Measurements from ENCODE around the gene LMBR1L. TPM values are rescaled to one million over a fixed set of nuclear protein-coding genes. Genes with fewer than 3 reads are reported as not detected.

The LMBR1L gene
- total and polyA plus RNA-seq, 10 of the 15 experiments (the other 5 are each of a cell fraction or from before 2014, with no cell fraction given): 2.1 to 42.6 (median 20.0) TPM

- Histone ChIP-seq H3K36me3 (ENCODE audit: control insufficient read depth in 2 of 2, insufficient read depth in 2 of 2, low read length in 1 of 2) (no peaks in the 10 kb centered on the region), H3K27ac (ENCODE audit: control insufficient read depth, insufficient read depth) (peak within 1 kb of the TSS; percentile 91), H3K79me2 (ENCODE audit: control insufficient read depth, insufficient read depth, low read length) (peaks cover 9% of the 10 kb centered on the region), H3K4me1 (ENCODE audit: control insufficient read depth, insufficient read depth, low read length) (peaks cover 4% of the 10 kb centered on the region), H3K9me3 (replicated peaks; ENCODE audit: control insufficient read depth, insufficient read depth, low read length) (no peaks in the 10 kb centered on the region), H2AFZ (ENCODE audit: control insufficient read depth, low read depth, low read length) (peak within 1 kb of the TSS; percentile 92), H3K9ac (ENCODE audit: control insufficient read depth, insufficient read depth, low read length) (peak within 1 kb of the TSS; percentile 88), H3K4me2 (ENCODE audit: control insufficient read depth, insufficient read depth) (peak within 1 kb of the TSS; percentile 93), H4K20me1 (ENCODE audit: control insufficient read depth, insufficient read depth) (no peaks in the 10 kb centered on the region), H3K4me3 (peak within 1 kb of the TSS; percentile 93), H3K27me3 (replicated peaks in 1 of 2; ENCODE audit: control insufficient read depth in 2 of 2, insufficient read depth in 2 of 2, low read length in 1 of 2) (no peaks in the 10 kb centered on the region)
- ChIA-PET POLR2A (interaction anchor here (0.6 to 2.6 kb wide), 12 partner anchors 13 to 672 kb away, joined by 3 to 26 read pairs (median 3); partner anchors contain the start of genes LMBR1L, TMBIM6 and TUBA1B), CTCF (interaction anchor here (0.5 to 12.5 kb wide), 21 partner anchors 9 to 308 kb away, joined by 3 to 254 read pairs (median 4); partner anchors contain the start of gene DHH), SMC1A (ENCODE audit: uncharacterized antibody, unreplicated experiment) (interaction anchor here (0.9 to 2.0 kb wide), 11 partner anchors 8 to 74 kb away, joined by 3 to 12 read pairs (median 4); partner anchors contain the start of genes DHH and TUBA1B), RAD21 (ENCODE audit: unreplicated experiment) (interaction anchor here (0.7 to 2.4 kb wide), 17 partner anchors 8 to 276 kb away, joined by 3 to 14 read pairs (median 4); partner anchors contain the start of genes DDX23, DHH, FKBP11 and TUBA1A)
- in situ Hi-C loops (cut with MboI): loop anchor here (10.0 kb wide), 1 partner anchor 165 kb away; no protein-coding TSS in a partner anchor
- ATAC-seq (peak; percentile 99), FAIRE-seq (peak; percentile 92), DNase-seq (ENCODE audit: low read depth, low spot score) (peak; percentile 94)
- under 1% methylated on average over 60 of the region's 60 CpGs for WGBS (ENCODE audit: insufficient coverage, insufficient replicate concordance, low lambda C conversion rate, missing lambda C conversion rate)
- no TSS peak for BruUV-seq (replicated peaks)
- intact Hi-C loops (cut with micrococcal nuclease; ENCODE audit: unreplicated experiment): loop anchor here (1.0 kb wide), 1 partner anchor 61 kb away; no protein-coding TSS in a partner anchor
- TF ChIP-seq HDAC6 (IDR thresholded peaks at IDR 0.05; ENCODE audit: unreplicated experiment) (no peak), SUPT20H (IDR thresholded peaks at IDR 0.05; ENCODE audit: borderline replicate concordance, control insufficient read depth, low read depth, low read length) (no peak), PAX8 (IDR thresholded peaks at IDR 0.05) (no peak), ASH2L (IDR thresholded peaks at IDR 0.05; ENCODE audit: borderline replicate concordance, low read depth) (peak; percentile 99; the same call in 1 of the 2 replicates), PRDM15 (CRISPR knock-in tag; IDR thresholded peaks at IDR 0.05) (no peak), SPI1 (IDR thresholded peaks at IDR 0.05; ENCODE audit: borderline replicate concordance, insufficient read depth, low read depth, low read length) (peak; percentile 16; the same call in 1 of the 2 replicates), WRNIP1 (IDR thresholded peaks at IDR 0.05; ENCODE audit: borderline replicate concordance, low read depth, low read length) (no peak), NR2F1 (conservative IDR thresholded peaks at IDR 0.05) (no peak), MYC (IDR thresholded peaks at IDR 0.05; ENCODE audit: insufficient read depth, insufficient read length, insufficient replicate concordance, low read length, severe bottlenecking) (peak; percentile 28), ZNF687 (IDR thresholded peaks at IDR 0.05) (no peak), GATAD2B (conservative IDR thresholded peaks at IDR 0.05; ENCODE audit: low read depth) (peak; percentile 40; the same call in 1 of the 2 replicates)
These were observed 40.9 kb downstream of the LMBR1L start, which contains the start of gene RHEBL1 for GRCh38 chr12:49069507-49070346. Gene RHEBL1 (minus strand): TSS chr12:49069979. CDS start chr12:49069785, 194 bp downstream.

Measured in GM12878 (cell line).